Activated T-cell treated with anti-CD3 and anti-CD28 coated beads, Interleukin-2, amount 50 U/mL, for 24 hours (primary cell): ENCODE measurements around the gene ADGRG6.
A peak's percentile ranks its signal among the peaks of the same experiment; 100 is the strongest.

Experiments
- DNase-seq: peaks from one replicate; pipeline ENCODE4 v3.0.0-alpha.2; 2020
- H3K27ac Mint-ChIP-seq: 2 replicates; pipeline ENCODE4 v1.8.0; 2020; ENCODE audit warnings: mild to moderate bottlenecking, mixed read lengths
- H3K27me3 Mint-ChIP-seq: 2 replicates; pipeline ENCODE4 v1.8.0; 2020; ENCODE audit warnings: mixed read lengths
- H3K36me3 Mint-ChIP-seq: 2 replicates; pipeline ENCODE4 v1.8.0; 2020; ENCODE audit warnings: low read depth, mixed read lengths
- H3K4me1 Mint-ChIP-seq: 2 replicates; pipeline ENCODE4 v1.8.0; 2020; ENCODE audit warnings: low read depth, mixed read lengths
- H3K4me3 Mint-ChIP-seq: 2 replicates; pipeline ENCODE4 v1.8.0; 2020; ENCODE audit warnings: mild to moderate bottlenecking, moderate library complexity, mixed read lengths
- H3K9me3 Mint-ChIP-seq: 2 replicates; pipeline ENCODE4 v1.8.0; 2020; ENCODE audit warnings: mixed read lengths

Gene ADGRG6

GRCh38 chr6:142322504-142323198 lies 20.8 kb downstream of the ADGRG6 start:
- Mint-ChIP-seq H3K9me3 (no peaks in the 10 kb centered on the region), H3K36me3 (no peaks in the 10 kb centered on the region), H3K4me3 (no peak overlapping the region), H3K27me3 (no peaks in the 10 kb centered on the region), H3K4me1 (no peaks in the 10 kb centered on the region), H3K27ac (no peak overlapping the region)
- no peak for DNase-seq

- Mint-ChIP-seq H3K27me3 (no peaks in the 10 kb centered on the region), H3K4me3 (no peak overlapping the region), H3K9me3 (no peaks in the 10 kb centered on the region), H3K36me3 (no peaks in the 10 kb centered on the region), H3K4me1 (no peaks in the 10 kb centered on the region), H3K27ac (no peak overlapping the region)
- DNase-seq = no peak
Measured at GRCh38 chr6:142323377-142323776, 21.6 kb downstream of the ADGRG6 start.

GRCh38 chr6:142324111-142324510 lies 22.3 kb downstream of the ADGRG6 start:
- Mint-ChIP-seq H3K27ac (no peak overlapping the region), H3K27me3 (no peaks in the 10 kb centered on the region), H3K36me3 (no peaks in the 10 kb centered on the region), H3K4me3 (no peak overlapping the region), H3K9me3 (no peaks in the 10 kb centered on the region), H3K4me1 (no peaks in the 10 kb centered on the region)
- no peak for DNase-seq

- no peaks in the 10 kb centered on the region for H3K36me3 Mint-ChIP-seq
- no peaks in the 10 kb centered on the region for H3K4me1 Mint-ChIP-seq
- no peak for DNase-seq
- no peaks in the 10 kb centered on the region for H3K9me3 Mint-ChIP-seq
- no peak overlapping the region for H3K4me3 Mint-ChIP-seq
- no peak overlapping the region for H3K27ac Mint-ChIP-seq
- no peaks in the 10 kb centered on the region for H3K27me3 Mint-ChIP-seq
Measured at GRCh38 chr6:142325111-142325510, 23.3 kb downstream of the ADGRG6 start.

- H3K27ac Mint-ChIP-seq = no peak overlapping the region
- no peaks in the 10 kb centered on the region for H3K36me3 Mint-ChIP-seq
- H3K9me3 Mint-ChIP-seq = no peaks in the 10 kb centered on the region
- DNase-seq = no peak
- peaks cover 11% of the 10 kb centered on the region for H3K4me1 Mint-ChIP-seq
- H3K27me3 Mint-ChIP-seq = no peaks in the 10 kb centered on the region
- H3K4me3 Mint-ChIP-seq = no peak overlapping the region
Measured at GRCh38 chr6:142326540-142326939, 24.7 kb downstream of the ADGRG6 start.

GRCh38 chr6:142328070-142328469 lies 26.3 kb downstream of the ADGRG6 start:
- no peaks in the 10 kb centered on the region for H3K9me3 Mint-ChIP-seq
- no peak overlapping the region for H3K27ac Mint-ChIP-seq
- no peak overlapping the region for H3K4me3 Mint-ChIP-seq
- DNase-seq = no peak
- H3K27me3 Mint-ChIP-seq = no peaks in the 10 kb centered on the region
- H3K4me1 Mint-ChIP-seq = peaks cover 14% of the 10 kb centered on the region
- H3K36me3 Mint-ChIP-seq = no peaks in the 10 kb centered on the region

GRCh38 chr6:142329486-142330113 lies 27.8 kb downstream of the ADGRG6 start:
- no peak overlapping the region for H3K27ac Mint-ChIP-seq
- no peaks in the 10 kb centered on the region for H3K27me3 Mint-ChIP-seq
- no peaks in the 10 kb centered on the region for H3K36me3 Mint-ChIP-seq
- peaks cover 14% of the 10 kb centered on the region for H3K4me1 Mint-ChIP-seq
- no peak for DNase-seq
- H3K9me3 Mint-ChIP-seq = no peaks in the 10 kb centered on the region
- H3K4me3 Mint-ChIP-seq = no peak overlapping the region

GRCh38 chr6:142331075-142331551 lies 29.3 kb downstream of the ADGRG6 start:
- Mint-ChIP-seq H3K36me3 (no peaks in the 10 kb centered on the region), H3K4me3 (no peak overlapping the region), H3K4me1 (peaks cover 14% of the 10 kb centered on the region), H3K27ac (peak overlapping the region; percentile 13), H3K9me3 (no peaks in the 10 kb centered on the region), H3K27me3 (no peaks in the 10 kb centered on the region)
- no peak for DNase-seq

- DNase-seq = no peak
- peaks cover 14% of the 10 kb centered on the region for H3K4me1 Mint-ChIP-seq
- H3K9me3 Mint-ChIP-seq = no peaks in the 10 kb centered on the region
- H3K27ac Mint-ChIP-seq = peak overlapping the region; percentile 13
- no peak overlapping the region for H3K4me3 Mint-ChIP-seq
- H3K27me3 Mint-ChIP-seq = no peaks in the 10 kb centered on the region
- no peaks in the 10 kb centered on the region for H3K36me3 Mint-ChIP-seq
Measured at GRCh38 chr6:142331601-142332000, 29.8 kb downstream of the ADGRG6 start.

- no peak overlapping the region for H3K4me3 Mint-ChIP-seq
- no peaks in the 10 kb centered on the region for H3K27me3 Mint-ChIP-seq
- no peaks in the 10 kb centered on the region for H3K9me3 Mint-ChIP-seq
- H3K36me3 Mint-ChIP-seq = no peaks in the 10 kb centered on the region
- H3K4me1 Mint-ChIP-seq = peaks cover 14% of the 10 kb centered on the region
- H3K27ac Mint-ChIP-seq = no peak overlapping the region
- no peak for DNase-seq
Measured at GRCh38 chr6:142332393-142333098, 30.7 kb downstream of the ADGRG6 start.

GRCh38 chr6:142333431-142333830 lies 31.6 kb downstream of the ADGRG6 start:
- Mint-ChIP-seq H3K27me3 (no peaks in the 10 kb centered on the region), H3K4me3 (no peak overlapping the region), H3K27ac (no peak overlapping the region), H3K4me1 (peaks cover 14% of the 10 kb centered on the region), H3K9me3 (no peaks in the 10 kb centered on the region), H3K36me3 (no peaks in the 10 kb centered on the region)
- DNase-seq = no peak

- no peak overlapping the region for H3K27ac Mint-ChIP-seq
- H3K27me3 Mint-ChIP-seq = no peaks in the 10 kb centered on the region
- H3K36me3 Mint-ChIP-seq = no peaks in the 10 kb centered on the region
- H3K4me1 Mint-ChIP-seq = peaks cover 14% of the 10 kb centered on the region
- H3K9me3 Mint-ChIP-seq = no peaks in the 10 kb centered on the region
- DNase-seq = no peak
- no peak overlapping the region for H3K4me3 Mint-ChIP-seq
Measured at GRCh38 chr6:142334294-142334693, 32.5 kb downstream of the ADGRG6 start.

GRCh38 chr6:142335415-142335814 lies 33.6 kb downstream of the ADGRG6 start:
- H3K9me3 Mint-ChIP-seq = no peaks in the 10 kb centered on the region
- no peaks in the 10 kb centered on the region for H3K27me3 Mint-ChIP-seq
- H3K27ac Mint-ChIP-seq = no peak overlapping the region
- DNase-seq = no peak
- peaks cover 12% of the 10 kb centered on the region for H3K4me1 Mint-ChIP-seq
- no peak overlapping the region for H3K4me3 Mint-ChIP-seq
- H3K36me3 Mint-ChIP-seq = no peaks in the 10 kb centered on the region

GRCh38 chr6:142336183-142336582 lies 34.4 kb downstream of the ADGRG6 start:
- Mint-ChIP-seq H3K27me3 (peaks cover 2% of the 10 kb centered on the region), H3K9me3 (no peaks in the 10 kb centered on the region), H3K4me1 (peaks cover 7% of the 10 kb centered on the region), H3K27ac (no peak overlapping the region), H3K4me3 (no peak overlapping the region), H3K36me3 (no peaks in the 10 kb centered on the region)
- DNase-seq = no peak

GRCh38 chr6:142336787-142337186 lies 35.0 kb downstream of the ADGRG6 start:
- Mint-ChIP-seq H3K4me3 (no peak overlapping the region), H3K4me1 (peaks cover under 1% of the 10 kb centered on the region), H3K9me3 (no peaks in the 10 kb centered on the region), H3K27me3 (peaks cover 2% of the 10 kb centered on the region), H3K36me3 (no peaks in the 10 kb centered on the region), H3K27ac (no peak overlapping the region)
- no peak for DNase-seq
